HPDE6-E6E7 (cell line): Measurements from ENCODE around the gene ARSA.
"Not testable (repeated sequence)": the region's sequence is repeated elsewhere in the genome, so short reads cannot be mapped to it uniquely, and the experiment has no call there.

ENCODE experiments used
- DNase-seq: peaks from one replicate; pipeline ENCODE4 v3.0.0; 2011; ENCODE audit warnings: missing footprints; ENCODE audit errors: extremely low spot score

ARSA gene

DNA sequence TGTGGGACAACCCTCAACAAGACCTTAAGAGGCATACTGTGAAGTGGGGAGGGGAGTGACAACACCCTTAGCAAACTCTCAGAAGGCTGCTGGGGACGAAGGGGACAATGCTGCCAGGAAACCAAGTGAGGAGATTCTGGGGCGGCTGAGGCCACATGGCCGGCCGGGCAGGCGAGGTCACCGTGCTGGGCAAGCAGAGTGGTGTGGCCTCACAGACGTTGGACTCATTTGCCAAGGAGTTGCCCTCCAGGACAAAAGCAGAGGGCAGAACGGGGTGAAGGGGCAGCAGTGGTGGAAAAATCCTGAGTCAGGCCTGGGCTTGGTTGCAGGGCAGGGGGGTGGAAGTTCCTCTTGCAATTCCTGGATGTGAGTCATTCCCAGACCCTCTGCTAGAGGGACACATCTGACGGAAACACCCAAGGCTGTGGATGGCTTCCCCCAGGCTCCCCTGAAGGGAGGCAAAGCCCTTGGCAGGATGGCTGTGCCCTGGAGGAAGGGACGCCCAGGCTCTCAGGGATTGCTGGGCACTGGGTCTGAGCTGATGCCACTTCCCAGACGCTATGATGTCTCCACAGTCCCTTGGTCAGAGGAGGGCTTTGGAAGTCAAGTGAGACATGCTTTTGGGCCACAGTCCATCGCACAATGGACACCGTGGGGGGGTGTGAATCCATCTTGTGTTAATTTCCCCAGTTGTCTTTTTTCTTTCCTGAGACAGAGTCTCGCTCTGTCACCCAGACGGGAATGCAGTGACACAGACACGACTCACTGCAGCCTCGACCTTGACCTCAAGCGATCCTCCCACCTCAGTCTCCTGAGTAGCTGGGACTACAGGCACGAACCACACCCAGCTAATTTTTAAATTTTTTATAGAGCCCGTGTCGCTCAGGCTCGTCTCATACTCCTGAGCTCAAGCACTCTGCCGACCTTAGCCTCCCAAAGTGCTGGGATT, 28.4 kb upstream of the ARSA start:
- DNase-seq, result no peak

DNA sequence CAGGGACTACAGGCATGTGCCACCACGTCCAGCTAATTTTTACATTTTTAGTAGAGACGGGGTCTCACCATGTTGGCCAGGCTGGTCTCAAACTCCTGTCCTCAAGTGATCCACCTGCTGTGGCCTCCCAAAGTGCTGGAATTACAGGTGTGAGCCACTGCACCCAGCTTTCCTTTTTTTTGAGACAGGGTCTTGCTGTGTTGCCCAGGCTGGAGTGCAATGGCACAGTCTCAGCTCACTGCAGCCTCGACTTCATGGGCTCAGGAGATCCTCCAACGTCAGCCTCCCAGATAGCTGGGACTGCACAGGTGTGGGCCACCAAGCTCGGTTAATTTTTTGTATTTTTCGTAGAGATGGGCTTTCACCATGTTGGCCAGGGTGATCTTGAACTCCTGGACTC, 26.7 kb upstream of the ARSA start:
- not testable (repeated sequence) for DNase-seq

DNA sequence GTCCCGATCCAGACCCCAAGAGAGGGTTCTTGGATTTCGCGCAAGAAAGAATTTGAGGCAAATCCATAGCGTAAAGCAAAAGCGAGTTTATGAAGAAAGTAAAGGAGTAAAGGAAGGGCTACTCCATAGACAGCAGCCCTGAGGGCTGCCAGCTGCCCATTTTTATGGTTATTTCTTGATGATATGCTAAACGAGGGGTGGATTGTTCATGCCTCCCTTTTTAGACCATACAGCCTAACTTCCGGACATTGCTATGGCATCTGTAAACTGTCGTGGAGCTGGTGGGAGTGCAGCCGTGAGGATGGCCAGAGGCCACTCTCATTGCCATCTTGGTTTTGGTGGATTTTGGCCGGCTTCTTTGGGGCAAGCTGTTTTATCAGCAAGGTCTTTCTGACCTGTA, 25.3 kb upstream of the ARSA start:
- no peak for DNase-seq

DNA sequence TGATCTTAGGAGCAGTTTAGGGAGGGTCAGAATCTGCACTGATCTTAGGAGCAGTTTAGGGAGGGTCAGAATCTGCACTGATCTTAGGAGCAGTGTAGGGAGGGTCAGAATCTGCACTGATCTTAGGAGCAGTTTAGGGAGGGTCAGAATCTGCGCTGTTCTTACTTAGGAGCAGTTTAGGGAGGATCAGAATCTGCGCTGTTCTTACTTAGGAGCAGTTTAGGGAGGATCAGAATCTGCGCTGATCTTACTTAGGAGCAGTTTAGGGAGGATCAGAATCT, 15.8 kb upstream of the ARSA start:
- DNase-seq, result not testable (repeated sequence)

DNA sequence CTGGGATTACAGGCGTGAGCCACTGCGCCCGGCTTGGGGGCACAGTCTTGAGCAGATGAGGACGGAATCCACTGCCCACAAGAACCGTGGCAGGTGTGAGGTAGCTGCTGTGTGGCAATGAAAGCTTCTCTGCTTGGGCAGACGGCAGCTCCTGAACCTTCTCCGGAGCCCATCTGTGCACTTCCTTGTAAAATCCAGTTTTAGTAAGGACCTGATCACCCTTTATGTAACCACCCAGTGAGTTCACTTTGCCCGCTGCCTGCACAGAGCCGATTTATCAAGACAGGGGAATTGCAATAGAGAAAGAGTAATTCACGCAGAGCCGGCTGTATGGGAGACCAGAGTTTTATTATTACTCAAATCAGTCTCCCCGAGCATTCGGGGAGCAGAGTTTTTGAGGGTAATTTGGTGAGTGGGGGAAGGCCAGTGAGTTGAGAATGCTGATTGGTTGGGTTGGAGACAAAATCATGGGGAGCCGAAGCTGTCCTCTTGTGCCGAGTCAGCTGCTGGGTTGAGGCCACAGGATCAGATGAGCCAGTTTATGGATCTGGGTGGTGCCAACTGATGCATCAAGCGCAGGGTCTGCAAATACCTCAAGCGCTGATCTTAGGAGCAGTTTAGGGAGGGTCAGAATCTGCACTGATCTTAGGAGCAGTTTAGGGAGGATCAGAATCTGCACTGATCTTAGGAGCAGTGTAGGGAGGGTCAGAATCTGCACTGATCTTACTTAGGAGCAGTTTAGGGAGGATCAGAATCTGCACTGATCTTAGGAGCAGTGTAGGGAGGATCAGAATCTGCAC, 15.3 kb upstream of the ARSA start:
- DNase-seq, result not testable (repeated sequence)

DNA sequence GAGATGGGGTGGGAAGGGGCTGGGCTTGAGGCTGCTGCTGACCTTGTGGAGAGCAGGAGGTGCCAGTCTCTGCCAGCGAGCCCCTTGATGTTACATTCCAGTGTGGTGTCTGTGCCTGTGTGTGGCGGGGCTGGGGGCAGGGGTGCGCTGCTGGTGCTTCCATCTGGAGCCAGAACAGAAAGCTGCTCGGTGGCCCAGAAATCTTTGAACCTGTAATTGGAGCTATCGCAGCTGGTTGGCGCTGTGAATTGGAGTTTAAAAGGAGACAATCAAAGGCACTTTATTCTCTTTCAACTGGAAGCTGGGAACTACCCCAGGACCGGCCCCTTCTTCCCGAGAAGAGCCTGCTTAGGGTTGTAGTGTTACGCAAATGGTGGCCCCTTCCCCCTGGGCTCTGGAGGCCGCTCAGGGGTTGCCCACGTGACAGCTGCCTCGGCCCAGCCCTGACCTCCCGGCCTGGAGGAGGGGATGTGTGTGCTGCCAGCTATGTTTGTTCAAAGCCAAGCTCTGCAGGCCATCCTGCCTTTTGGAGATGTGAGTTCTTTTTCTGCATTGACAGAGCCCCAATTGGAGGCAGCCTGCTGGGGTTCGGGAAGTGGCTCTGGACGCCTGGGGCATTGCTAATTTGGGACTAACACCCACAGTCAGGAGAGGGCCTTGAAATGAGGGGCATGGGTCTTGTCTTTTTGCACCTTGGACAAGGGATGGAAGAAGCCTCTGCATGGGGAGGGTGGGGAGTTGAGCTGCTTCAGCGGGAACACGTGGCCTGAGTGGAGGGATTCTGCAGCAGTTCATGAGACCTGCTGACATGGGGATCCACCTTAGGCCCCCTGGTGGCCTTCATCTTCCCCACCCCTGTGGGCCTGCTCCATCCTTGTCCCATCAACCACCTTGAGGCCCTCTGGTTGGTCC, 14.0 kb upstream of the ARSA start:
- no peak for DNase-seq

DNA sequence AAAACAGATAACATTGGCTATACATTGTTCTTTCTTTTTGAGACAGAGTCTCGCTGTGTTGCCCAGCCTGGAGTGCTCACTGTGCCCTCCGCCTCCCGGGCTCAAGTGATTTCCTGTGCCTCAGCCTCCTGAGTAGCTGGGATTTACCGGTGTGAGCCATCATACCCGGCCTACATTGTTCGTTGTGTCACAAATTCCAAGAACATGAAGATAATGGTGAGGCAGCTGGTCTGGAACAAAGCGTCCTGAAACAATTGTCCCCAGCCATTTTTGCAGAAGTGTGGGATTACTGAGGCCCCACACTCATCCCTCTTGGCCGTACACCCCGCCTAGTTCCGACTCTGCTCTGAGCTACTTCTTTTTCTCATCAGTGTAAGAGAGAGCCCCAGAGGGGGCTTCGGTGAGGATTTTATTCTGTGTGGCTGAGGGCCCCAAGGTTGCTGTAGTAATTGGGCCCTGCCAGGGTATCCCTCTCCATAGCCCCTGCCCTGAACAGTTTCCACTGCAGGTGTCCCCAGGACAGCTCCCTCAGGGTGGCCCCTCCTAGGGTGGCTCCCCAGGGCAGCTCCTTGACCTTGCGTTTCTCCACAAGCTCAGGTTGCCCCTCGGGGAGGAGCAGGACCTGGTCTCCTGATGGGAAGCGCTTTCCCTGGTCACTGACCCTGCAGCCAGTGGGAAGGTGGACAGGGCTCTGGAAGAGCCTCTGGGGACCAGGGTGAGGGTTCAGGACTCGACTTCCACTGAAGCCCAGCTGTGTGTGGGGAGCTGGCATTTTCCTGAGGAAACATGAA, 13.1 kb upstream of the ARSA start:
- DNase-seq, result no peak

DNA sequence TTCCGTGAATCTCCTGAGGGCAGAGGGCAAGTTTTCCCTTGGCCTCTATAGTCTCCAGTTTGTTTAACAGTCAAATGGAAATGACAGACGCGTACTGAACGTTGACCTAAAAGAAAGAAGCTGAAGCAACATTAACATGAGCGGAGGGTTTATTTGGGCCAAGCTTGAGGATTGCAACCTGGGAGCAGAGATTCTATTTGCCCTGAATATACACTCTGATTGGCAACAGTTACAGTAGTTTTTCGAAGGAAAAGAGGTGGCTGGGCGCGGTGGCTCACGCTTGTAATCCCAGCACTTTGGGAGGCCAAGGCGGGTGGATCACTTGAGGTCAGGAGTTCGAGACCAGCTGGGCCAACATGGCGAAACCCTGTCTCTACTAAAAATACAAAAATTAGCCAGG, 12.3 kb upstream of the ARSA start:
- DNase-seq, result not testable (repeated sequence)

DNA sequence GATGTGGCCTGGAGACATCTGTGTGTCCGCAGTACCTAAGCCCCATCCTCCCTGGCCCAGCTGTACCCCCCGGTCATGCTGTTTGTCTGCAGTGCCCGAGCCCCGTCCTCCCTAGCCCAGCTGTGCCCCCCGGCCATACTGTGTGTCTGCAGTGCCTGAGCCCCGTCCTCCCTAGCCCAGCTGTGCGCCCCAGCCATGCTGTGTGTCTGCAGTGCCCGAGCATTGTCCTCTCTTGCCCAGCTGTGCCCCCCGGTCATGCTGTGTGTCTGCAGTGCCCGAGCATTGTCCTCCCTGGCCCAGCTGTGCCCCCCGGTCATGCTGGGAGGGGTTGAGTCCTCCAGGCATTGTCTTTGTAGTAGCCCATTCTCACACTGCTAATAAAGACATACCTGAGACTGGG, 7.6 kb upstream of the ARSA start:
- no peak for DNase-seq

DNA sequence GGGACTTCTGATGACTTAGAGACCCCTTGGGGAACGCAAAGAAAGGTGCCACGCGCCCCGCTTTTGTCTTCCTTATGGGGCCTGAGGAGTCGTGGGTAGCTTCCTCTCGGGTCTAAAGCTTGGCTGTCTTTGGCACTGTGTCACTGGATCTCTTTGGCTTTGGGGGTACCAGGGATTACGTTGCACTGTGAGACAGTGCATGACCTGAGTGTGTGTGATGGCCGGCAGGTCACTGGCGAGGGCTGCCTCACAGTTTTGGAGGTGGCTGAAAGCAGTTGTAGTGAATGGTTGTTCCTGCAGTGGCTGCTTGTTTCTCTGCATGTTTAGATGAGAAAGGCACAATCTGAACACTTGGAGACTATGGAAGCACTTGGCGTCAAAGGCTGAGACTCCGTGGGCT, 5.8 kb upstream of the ARSA start:
- DNase-seq, result no peak

DNA sequence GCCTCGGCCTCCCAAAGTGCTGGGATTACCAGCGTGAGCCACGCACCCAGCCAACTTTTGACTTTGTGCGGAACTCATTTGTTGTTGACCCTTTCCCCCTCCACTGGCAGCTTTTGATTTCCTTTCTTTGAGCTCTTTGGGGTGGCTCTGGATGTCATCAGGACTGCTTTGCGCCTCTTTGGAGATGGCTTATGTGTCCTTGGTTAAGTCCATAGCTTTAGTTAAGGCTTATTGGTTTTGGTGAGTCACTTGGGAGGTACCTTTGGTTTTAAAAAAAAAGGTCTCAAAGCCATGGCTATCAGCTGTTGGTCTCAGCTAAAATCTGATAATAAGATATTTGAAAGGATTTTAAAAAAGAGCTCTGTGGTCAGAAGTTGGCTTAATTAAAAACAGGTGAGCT, 5.1 kb upstream of the ARSA start:
- DNase-seq, result no peak

DNA sequence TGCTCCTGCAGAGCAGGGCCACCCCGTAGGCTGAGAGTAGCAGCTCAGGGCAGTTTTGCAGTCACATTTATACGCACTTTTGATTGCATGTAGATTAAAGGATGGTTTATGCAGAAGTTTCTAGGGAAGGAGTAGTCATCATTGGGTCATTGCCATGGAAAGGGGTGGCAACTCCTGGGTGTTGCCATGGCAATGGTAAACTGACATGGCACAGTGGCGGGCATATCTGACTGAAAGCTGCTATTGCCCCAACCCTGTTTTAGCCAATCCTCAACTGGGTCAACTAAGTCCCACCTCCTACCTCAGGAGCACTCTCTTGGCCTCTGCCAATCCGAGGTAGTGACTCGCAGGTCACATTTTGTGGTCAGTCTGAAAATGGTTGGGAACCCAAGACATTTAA, 2.4 kb upstream of the ARSA start:
- DNase-seq, result no peak

DNA sequence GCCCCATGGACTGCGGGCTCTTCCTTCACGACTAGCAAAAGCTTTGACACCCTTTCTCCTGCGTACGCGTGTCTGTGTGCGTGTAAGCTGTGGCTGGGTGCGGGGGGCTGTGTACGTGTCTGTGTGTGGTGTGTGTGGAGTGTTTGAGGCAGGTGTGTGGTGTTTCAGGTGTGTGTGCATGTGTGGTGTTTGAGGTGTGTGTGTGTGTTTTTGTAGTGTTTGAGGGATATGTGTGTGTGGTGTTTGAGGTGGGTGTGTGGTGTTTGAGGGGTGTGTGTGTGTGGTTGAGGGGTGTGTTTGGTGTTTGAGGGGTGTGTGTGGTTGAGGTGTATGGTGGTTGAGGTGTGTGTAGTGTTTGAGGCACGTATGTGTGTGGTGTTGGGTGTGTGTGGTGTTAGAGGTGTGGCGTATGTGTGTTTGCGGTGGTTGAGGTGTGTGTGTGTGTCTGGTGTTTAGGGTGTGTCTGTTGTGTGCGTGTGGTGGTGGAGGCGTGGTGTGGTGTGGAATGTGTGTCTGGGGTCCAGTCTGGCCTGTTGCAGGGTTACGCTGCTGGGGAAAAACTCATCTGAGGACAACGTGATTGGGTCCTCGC, 687 bp upstream of the ARSA start:
- no peak for DNase-seq

DNA sequence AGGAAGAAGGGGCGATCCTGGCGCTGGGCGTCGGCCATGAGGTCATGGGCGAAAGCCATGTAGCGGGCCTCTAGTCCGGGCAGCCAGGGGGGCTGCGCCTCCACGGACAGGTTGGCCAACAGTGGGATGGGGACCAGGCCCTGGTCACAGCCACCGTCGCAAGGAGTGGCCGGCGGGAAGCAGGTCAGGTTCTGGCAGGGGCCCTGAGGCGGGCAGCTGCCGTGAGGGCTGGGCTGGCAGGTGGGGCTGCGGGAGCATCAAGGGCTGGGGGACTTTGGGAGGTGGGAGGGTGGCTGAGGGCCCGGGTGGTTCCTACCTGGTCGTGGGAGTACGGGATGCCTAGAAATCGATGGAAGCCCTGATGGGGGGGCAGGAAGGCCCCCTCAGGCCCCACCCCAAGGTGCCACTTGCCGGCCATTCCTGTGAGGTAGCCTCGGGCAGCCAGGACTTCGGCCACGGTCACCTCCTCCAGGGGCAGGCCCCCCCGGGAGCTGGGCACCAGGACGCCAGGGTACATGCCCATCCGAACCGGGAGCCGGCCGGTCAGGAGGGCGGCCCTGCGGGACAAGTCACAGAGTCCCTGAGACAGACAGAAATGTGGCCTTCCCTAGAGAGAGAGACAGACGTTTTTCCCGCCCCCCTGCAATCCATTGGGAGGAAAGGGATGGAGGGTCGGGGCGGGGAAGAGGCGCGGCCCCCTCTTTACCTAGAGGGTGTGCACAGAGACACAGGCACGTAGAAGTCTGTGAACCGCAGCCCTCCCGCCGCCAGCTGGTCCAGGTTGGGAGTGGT, 906 bp downstream of the ARSA start:
- DNase-seq, result no peak

DNA sequence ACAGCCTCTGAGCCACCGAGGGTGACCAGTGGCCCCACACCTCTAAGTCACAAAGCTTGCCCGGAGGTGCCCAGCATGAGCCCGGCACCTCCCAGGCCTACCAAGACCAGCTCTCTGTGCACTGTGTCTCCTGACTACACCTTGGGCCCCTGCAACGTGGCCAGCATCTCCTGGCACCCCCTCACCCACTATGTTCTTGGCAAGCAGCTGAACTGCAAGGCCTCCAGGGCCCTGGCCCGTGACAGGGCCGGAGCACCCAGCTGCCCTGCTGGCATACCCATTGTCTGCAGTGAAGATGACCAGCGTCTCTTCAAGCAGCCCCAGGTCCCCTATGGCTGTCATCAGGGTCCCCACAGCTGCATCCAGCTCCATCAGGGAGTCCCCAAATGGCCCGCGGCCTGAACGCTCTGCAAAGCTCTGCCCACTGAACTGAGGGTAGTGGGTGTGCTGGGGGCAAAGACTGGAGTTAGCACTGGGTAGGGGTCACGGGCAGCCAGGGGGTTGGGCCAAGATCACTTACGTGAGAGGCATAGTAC, 1.6 kb downstream of the ARSA start:
- no peak for DNase-seq

DNA sequence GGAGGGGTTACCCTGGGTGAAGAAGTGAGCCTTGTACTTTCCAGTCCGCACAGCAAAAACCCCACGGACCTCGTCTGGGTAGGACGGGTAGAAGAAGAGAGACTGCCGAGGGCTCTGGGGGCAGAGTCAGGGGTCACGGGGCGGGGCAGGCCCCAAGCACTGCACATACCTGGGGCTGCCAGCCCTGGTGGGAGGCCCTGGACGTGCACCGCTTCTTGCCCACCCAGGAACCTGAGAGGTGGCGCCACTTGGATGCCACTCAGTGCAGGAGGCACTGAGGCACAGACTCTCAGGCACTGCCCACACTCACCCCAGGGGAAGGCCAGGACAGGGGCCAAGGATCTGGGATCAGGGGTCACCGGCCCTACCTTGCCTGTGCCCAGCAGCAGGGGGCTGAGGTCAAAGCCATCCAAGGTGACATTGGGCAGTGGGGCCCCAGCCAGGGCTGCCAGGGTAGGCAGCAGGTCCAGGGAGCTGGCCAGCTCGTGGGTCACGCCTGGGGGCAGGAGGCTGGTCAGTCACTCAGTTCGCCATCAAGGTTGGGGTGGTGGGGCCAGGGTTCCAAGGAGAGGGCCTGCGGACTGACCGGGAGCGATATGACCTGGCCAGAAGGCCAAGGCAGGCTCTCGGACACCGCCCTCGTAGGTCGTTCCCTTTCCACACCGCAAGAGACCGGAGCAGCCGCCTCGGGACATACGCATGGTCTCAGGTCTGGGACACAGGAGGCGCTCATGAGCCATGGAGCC, 2.2 kb downstream of the ARSA start:
- no peak for DNase-seq

DNA sequence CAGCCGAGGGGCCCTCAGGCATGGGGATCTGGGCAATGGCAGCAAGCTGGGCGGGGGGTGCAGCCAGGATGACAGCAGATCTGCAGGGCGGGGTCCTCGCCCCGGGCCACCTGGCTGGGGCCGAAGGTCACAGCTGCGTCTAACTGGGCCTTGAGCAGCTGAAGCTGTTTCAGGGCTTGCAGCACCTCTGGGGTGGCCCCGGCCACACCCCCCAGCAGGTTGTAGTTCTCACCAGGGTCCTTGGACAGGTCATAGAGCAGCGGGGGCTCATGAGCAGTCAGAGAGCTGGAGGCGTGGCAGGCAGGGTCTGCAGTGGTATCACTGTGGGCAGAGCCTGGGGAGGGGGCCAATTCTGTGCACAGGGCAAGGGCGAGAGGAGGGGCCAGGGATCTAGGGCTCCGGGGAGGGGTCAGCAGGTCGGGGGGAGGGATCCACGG, 2.8 kb downstream of the ARSA start:
- no peak for DNase-seq

DNA sequence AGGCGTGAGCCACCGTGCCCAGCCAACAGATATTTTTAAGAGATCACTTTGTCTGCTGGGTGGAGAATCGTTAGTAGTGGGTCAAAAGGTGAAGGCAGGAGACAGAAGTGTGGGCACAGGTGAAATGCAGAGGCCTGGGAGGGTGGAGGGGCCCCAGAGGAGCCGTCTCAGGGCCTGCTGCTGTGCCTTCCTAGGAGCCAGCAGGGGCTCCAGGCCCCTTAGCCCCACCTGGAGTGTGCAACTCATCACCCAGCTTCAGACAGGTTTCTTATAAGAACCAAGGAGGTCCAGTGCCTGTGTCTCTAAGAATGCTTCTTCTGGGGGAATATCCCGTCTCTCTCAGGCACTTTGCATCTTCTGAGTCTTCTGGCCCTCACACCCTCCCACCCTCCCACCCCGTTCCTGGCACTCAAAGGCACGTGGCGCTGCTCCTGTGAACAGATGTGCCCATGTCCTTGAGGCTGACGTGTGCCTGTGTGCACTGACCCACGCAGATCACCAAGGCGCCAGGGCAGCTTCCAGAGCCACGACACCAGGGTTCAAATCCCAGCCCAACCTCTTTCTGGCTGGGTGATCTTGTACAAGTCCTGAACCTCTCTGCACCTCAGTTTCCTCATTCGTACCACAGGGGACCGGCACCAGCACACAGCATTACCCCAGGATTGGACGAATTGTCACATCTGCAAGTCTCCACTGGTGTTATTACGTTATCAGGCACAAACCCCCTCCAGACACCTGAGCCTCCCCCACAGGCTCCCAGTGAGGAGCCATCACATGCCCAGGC, 3.4 kb downstream of the ARSA start:
- DNase-seq, result no peak
